Measurements from ENCODE around the gene TBCE. TPM values are rescaled to one million over a fixed set of nuclear protein-coding genes. Genes with fewer than 3 reads are reported as not detected.

TBCE gene
- polyA plus RNA-seq, 4 donors: 46.3 to 68.0 (median 61.1) TPM

DNA sequence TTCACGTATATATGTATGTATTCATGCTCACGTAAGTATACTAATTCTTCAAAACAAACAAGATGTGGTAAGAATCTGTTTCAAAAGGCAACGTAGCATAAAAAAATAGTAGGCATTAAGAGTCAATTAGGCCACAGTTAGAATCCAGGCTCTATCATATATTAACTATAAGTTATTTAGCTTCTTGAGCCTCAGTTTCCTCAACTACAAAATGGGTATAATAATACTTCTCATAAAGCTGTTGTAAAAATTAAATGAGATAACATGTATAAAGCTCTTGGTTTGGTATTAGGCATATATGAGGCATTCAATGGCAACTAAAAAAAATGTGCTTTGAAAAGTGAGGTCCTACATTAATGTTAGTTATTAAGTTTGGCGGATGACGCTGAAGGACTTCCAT lies 127.8 kb downstream of the TBCE start:
- no peak for DNase-seq (ENCODE audit: low read depth in 4 of 4, low spot score in 3 of 4)

DNA sequence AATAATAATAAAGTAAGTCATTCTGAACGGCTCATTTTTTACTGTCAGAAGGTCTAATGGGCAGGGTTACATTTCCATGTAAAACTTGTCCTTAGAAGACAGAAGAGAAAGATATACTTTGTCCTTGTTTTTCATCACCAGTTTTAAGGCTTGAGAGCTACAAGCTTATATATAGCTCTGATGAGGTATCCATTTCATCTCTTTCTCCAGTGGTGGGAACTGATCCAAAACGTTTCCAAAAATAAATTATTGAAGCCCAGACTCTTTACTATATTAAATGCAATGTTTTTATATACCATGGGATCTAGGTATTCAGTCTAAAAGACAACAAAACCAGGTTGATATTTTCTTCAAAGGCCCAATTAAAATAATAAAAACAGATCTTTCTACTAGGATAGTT lies 128.3 kb downstream of the TBCE start:
- DNase-seq (ENCODE audit: low read depth in 4 of 4, low spot score in 3 of 4): no peak

DNA sequence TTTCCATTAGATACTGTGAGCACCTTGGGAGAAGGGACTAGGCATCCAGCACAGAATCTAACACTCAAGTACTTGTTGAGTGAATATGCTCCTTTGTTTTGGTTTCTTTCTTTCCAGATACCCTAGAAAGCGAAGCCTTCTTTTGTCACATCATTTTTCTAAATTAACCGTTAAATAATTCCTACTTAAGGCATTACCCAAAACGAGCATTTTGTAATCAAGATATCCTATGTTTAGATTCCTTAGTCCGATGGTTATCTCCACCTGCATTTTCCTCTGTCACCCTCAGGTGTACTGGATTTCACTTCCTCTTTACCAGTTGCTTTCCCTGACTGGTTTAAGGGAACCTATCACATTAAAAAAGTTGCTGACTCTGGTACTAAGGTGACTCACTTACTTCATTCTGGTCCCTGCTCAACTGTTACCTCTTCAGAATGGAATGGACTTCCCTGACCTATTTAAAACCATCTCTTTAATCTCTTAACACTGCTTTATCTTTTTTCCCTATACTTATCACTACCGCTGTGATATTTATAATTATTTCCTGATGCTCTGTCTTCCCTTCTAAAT lies 133.8 kb downstream of the TBCE start:
- no peak for DNase-seq (ENCODE audit: low read depth in 4 of 4, low spot score in 3 of 4)

Other genes starting within 250 kb of the TBCE start
- gene TOMM20, start 238.6 kb upstream of the TBCE start, polyA plus RNA-seq (ENCODE audit: insufficient read length in 4 of 4): 100 to 1,000 TPM; 160 to 242 (median 210) TPM
- 10 to 100 TPM; 56.7 to 90.0 (median 77.7) TPM for gene RBM34, start 206.2 kb upstream of the TBCE start, polyA plus RNA-seq (ENCODE audit: insufficient read length in 4 of 4)
- gene ARID4B, start 39.2 kb upstream of the TBCE start, polyA plus RNA-seq (ENCODE audit: insufficient read length in 4 of 4): 10 to 100 TPM; 42.6 to 57.0 (median 49.4) TPM
- 10 to 100 TPM; 54.1 to 66.3 (median 61.1) TPM for gene GGPS1, start 38.9 kb upstream of the TBCE start, polyA plus RNA-seq (ENCODE audit: insufficient read length in 4 of 4)
- gene B3GALNT2, start 137.0 kb downstream of the TBCE start, polyA plus RNA-seq (ENCODE audit: insufficient read length in 4 of 4): 10 to 100 TPM; 21.1 to 32.9 (median 24.8) TPM

Data from left renal pelvis (tissue), 4 donors.